Osteoblast (primary cell): ENCODE data around the gene EPHB4. TPM values are rescaled to one million over a fixed set of nuclear protein-coding genes. Genes with fewer than 3 reads are reported as not detected.
A peak's percentile ranks its signal among the peaks of the same experiment; 100 is the strongest.

Experiments used
- DNase-seq: peaks from one replicate; pipeline ENCODE4 v3.0.0; 2011; ENCODE audit warnings: low spot score, mixed read lengths; ENCODE audit not compliant: insufficient read length; ENCODE audit errors: missing footprints
- H2AFZ ChIP-seq: 2 replicates; pipeline ENCODE4 v1.6.0; 2011; ENCODE audit warnings: mild to moderate bottlenecking, low read length
- H3K27ac ChIP-seq: 2 replicates; pipeline ENCODE4 v1.5.1; 2011; ENCODE audit warnings: mild to moderate bottlenecking, low read depth, low read length, moderate library complexity
- H3K27me3 ChIP-seq: 2 replicates; pipeline ENCODE4 v1.6.0; 2012; ENCODE audit warnings: mild to moderate bottlenecking, control low read depth, inconsistent platforms, low read length, moderate library complexity; ENCODE audit not compliant: insufficient read depth
- H3K36me3 ChIP-seq: 2 replicates; pipeline ENCODE4 v1.5.1; 2011; ENCODE audit warnings: mild to moderate bottlenecking, low read length, control low read depth, moderate library complexity; ENCODE audit not compliant: insufficient read depth
- H3K4me1 ChIP-seq: 2 replicates; pipeline ENCODE4 v1.5.1; 2011; ENCODE audit warnings: mild to moderate bottlenecking, low read length, control low read depth, moderate library complexity; ENCODE audit not compliant: insufficient read depth
- H3K4me2 ChIP-seq: 2 replicates; pipeline ENCODE4 v1.6.0; 2011; ENCODE audit warnings: mild to moderate bottlenecking, low read length; ENCODE audit not compliant: insufficient read depth
- H3K4me3 ChIP-seq: fragments of 200-600 bp; sonication (generic); 3 replicates; pipeline ENCODE4 v1.5.1; 2012; ENCODE audit warnings: mild to moderate bottlenecking, low read length, inconsistent platforms; ENCODE audit not compliant: insufficient read depth
- H3K79me2 ChIP-seq: 2 replicates; pipeline ENCODE4 v1.6.0; 2012; ENCODE audit warnings: mild to moderate bottlenecking, low read length, control low read depth, inconsistent platforms; ENCODE audit not compliant: insufficient read depth
- H3K9me3 ChIP-seq: 2 replicates; pipeline ENCODE4 v1.5.1; 2011; ENCODE audit warnings: low read depth, low read length, control low read depth
- H4K20me1 ChIP-seq: 2 replicates; pipeline ENCODE4 v1.6.0; 2012; ENCODE audit warnings: mild to moderate bottlenecking, low read length, control low read depth; ENCODE audit not compliant: insufficient read depth
- CTCF ChIP-seq: IDR thresholded peaks from 2 replicates; pipeline ENCODE4 v1.5.1; 2011; ENCODE audit warnings: mild to moderate bottlenecking, low read depth, low read length, moderate library complexity; ENCODE audit errors: extremely low read depth
- total RNA-seq: library from RNA; depleted of rRNA; stranded (reverse); fragments of >200 nt; gene quantifications from 2 replicates; pipeline ENCODE4 v1.2.3, GENCODE V29; 2012

EPHB4 gene
- total RNA-seq, 1 donor: 47.0 TPM

- H3K4me2 ChIP-seq: peak overlapping the region; percentile 94
- no peak overlapping the region for H2AFZ ChIP-seq
- peaks cover 29% of the 10 kb centered on the region for H3K4me1 ChIP-seq
- TF ChIP-seq CTCF: no peak
- no peaks in the 10 kb centered on the region for H3K27me3 ChIP-seq
- peaks cover 23% of the 10 kb centered on the region for H3K36me3 ChIP-seq
- H4K20me1 ChIP-seq: no peaks in the 10 kb centered on the region
- DNase-seq: no peak
- peaks cover 43% of the 10 kb centered on the region for H3K79me2 ChIP-seq
- peak overlapping the region; percentile 99 for H3K4me3 ChIP-seq
- H3K27ac ChIP-seq: peak overlapping the region; percentile 95
- no peaks in the 10 kb centered on the region for H3K9me3 ChIP-seq
Observed at GRCh38 chr7:100866729-100867039, 39.4 kb upstream of the EPHB4 start.

- Histone ChIP-seq H2AFZ (no peak overlapping the region), H3K4me3 (peak overlapping the region; percentile 99)
Observed at GRCh38 chr7:100865938-100866728, 38.8 kb upstream of the EPHB4 start.

GRCh38 chr7:100865372-100865911 lies 38.1 kb upstream of the EPHB4 start:
- Histone ChIP-seq H3K36me3 (peaks cover 11% of the 10 kb centered on the region), H3K27ac (peak overlapping the region; percentile 37), H3K4me1 (peaks cover 29% of the 10 kb centered on the region), H3K4me2 (no peak overlapping the region), H4K20me1 (no peaks in the 10 kb centered on the region), H3K9me3 (no peaks in the 10 kb centered on the region), H2AFZ (no peak overlapping the region), H3K4me3 (peak overlapping the region; percentile 19), H3K79me2 (peaks cover 32% of the 10 kb centered on the region), H3K27me3 (no peaks in the 10 kb centered on the region)
- peak; percentile 88 for DNase-seq
- TF ChIP-seq CTCF: no peak

More at GRCh38 chr7:100865938-100866728, 38.8 kb upstream of the EPHB4 start:
- DNase-seq: peak; percentile 90
- peak overlapping the region; percentile 95 for H3K27ac ChIP-seq
- no peaks in the 10 kb centered on the region for H3K27me3 ChIP-seq
- H3K4me2 ChIP-seq: peak overlapping the region; percentile 94
- no peaks in the 10 kb centered on the region for H3K9me3 ChIP-seq
- peaks cover 29% of the 10 kb centered on the region for H3K4me1 ChIP-seq
- no peaks in the 10 kb centered on the region for H4K20me1 ChIP-seq
- H3K79me2 ChIP-seq: peaks cover 38% of the 10 kb centered on the region
- no peak for TF ChIP-seq CTCF
- H3K36me3 ChIP-seq: peaks cover 18% of the 10 kb centered on the region

- Histone ChIP-seq H3K4me1 (peaks cover 29% of the 10 kb centered on the region), H2AFZ (no peak overlapping the region), H3K4me3 (no peak overlapping the region), H3K9me3 (no peaks in the 10 kb centered on the region), H3K79me2 (peaks cover 23% of the 10 kb centered on the region), H3K4me2 (no peak overlapping the region), H3K27me3 (no peaks in the 10 kb centered on the region), H4K20me1 (no peaks in the 10 kb centered on the region), H3K27ac (no peak overlapping the region), H3K36me3 (peaks cover 9% of the 10 kb centered on the region)
- TF ChIP-seq CTCF: no peak
- DNase-seq: peak; percentile 62
Observed at GRCh38 chr7:100864263-100864845, 37.0 kb upstream of the EPHB4 start.
